ENCODE results near the gene MAN2A1. TPM values are rescaled to one million over a fixed set of nuclear protein-coding genes. Genes with fewer than 3 reads are reported as not detected.
"Not testable (repeated sequence)": the region's sequence is repeated elsewhere in the genome, so short reads cannot be mapped to it uniquely, and the experiment has no call there.

MAN2A1 gene
- polyA plus RNA-seq, 10 donors: 36.2 to 52.2 (median 44.4) TPM

DNA sequence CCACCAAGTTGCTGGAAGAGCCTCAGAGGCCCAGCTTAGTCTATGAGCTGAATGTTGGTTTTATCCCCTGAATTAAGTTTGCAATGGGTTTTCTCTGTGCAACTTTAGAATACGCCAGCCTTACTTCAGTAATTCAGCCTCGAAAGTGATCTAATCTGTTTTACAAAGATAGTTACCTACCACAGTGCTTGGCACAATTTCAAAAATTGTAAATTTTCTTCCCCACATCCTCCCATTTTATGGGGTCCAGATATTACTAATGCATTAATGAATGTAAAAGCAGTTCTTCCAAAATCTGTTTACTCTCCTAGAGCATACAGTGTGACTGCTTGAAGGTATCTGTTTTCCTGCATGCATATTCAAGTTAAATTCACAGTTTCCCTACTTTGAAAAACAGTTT lies 172.6 kb downstream of the MAN2A1 start:
- DNase-seq: no peak

DNA sequence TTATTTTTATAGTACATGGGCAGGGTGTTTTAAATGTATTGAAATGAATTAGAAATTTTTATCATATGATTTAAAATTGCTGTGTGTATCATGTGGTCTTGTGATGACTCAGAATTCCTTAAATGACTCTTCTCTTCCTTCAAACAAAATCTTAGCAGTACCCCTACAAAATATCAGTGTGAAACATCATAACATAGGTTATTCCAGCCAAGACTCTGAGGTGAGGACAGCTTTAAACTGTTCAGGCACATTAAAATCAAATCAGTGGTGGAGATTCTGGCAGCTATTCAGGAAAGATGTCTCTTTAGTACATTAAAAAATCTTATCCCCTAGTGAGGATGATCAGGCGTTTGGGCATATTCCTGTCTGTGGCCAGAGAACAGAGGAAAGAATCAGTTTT lies 174.0 kb downstream of the MAN2A1 start:
- peak; percentile 40 to 76 (median 42) for DNase-seq

DNA sequence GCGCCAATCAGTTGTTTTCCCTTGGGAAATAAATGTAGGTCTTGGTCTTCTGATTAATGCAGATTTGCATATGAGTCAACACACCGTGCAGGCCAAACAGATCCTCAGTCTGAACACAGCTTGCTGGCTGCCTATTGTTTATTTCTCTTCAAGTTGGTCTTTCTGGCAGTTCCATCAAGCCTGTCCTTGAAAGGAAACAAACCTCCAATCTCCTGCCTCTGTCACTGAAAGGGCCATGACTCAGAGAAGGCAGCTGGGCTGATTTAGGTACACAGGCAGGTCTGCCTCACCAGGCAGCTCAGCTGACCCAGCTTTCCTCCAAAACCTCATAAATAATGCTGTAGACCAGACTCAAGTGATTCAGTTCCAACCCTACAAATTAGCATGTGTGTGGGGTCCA lies 175.9 kb downstream of the MAN2A1 start:
- DNase-seq: peak in 1 of 3 donors; percentile 79

DNA sequence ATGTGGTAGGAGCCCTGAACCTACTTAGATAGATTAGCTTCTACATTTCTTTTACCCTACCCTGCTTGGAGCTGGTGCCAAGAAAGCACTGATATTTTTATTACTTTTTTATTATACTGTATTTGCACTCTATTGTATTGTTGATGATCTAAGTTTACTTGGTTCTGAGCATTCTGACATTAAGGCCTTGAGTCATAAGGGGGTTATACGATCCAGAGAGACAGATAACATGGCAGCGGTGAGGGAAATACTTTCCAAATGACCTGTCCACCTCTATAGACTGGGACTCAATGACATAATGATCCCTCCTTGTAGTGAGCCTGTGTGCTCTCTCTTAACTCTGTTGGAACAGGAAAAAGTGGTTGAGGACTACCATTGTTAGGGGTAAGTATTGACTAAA lies 176.3 kb downstream of the MAN2A1 start:
- DNase-seq: peak in 1 of 3 donors; percentile 17

DNA sequence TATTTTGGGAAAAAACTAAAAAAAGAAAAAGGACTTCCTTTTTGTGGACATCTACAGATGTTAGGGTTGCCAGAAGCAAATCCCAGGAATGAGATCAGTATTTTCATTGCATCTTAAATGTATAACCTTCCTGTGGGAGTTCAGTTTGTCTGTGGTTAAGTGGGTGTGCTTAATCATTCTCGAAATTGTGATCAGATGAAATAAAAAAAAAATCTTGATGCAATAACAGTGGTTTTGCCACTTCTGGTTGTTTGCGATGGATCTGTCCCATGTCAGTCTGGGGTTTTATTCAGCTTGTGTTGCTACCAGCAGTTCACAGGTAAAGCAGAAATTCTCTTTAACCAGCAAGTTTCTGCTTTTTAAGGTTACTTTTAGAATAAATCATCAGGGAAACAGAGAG lies 179.0 kb downstream of the MAN2A1 start:
- peak in 1 of 3 donors; percentile 12 for DNase-seq

DNA sequence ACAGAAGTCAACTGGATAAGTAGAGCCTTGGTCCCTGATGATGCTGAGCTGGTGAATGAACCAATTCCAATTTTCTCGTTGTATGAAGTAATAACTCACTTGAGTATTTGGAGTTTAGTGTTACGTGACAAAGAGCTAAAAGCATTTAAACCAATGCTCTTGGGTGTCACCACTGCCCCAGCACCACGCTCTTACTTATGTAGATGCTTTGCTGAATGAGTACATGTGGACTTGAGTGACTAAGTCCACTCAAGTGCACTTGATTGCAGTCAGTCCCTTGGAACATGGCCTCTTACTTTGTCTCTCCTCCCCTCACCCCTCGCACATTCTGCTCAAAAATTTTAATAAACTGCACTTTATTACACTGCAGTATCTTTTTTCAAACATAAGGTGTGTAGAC lies 184.0 kb downstream of the MAN2A1 start:
- no peak for DNase-seq

DNA sequence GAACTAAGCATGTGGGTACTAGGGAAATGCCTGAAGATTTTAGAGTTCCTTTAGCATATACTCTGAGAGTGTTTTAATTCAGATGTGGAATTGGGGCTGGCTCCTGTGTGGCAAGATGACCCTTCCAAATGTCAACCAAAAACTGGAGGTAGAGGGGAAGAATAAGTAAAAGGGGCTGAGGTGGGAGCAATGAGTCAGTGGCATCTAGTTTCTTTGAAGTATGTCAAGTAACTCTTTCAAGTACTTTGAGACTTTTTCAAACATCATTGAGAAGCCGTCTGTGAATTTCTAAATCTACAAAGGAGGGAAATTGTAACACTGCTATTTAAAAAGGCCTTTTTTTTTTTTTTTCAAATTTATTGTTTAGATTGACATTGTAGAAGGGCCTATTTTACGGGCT lies 184.4 kb downstream of the MAN2A1 start:
- DNase-seq: no peak

DNA sequence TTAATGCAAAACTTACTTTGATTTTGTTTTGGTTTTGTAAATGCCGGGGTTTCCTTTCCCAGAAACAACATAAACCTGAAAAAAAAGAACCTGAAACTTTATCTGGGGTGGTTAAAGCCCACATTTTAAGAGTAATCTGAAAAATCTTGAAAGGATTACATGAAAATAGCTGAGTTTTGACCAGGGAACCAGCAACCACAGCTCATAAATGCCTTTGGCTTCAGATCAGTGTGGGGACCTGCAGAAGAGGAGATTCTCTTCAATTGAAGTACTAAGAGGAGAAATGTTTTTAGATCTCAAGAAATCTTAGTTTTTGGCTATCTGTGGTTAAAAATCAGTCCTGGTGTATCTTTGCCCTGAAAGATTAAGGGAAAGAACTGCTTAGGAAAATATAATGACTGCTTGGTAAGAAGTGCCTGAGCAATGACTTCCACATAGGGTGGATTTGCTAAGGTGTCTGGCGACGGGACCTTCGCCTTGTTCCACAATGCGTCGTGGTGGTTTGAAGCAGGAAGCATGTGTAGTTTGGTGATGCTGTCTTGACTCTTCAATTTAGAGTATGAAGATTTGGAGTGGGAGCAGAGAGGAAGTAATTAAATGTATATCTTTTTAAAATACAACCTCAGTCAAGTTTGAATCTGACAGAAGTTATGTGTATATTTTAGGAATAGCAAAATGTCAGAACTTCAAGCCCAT lies 186.5 kb downstream of the MAN2A1 start:
- DNase-seq: no peak

DNA sequence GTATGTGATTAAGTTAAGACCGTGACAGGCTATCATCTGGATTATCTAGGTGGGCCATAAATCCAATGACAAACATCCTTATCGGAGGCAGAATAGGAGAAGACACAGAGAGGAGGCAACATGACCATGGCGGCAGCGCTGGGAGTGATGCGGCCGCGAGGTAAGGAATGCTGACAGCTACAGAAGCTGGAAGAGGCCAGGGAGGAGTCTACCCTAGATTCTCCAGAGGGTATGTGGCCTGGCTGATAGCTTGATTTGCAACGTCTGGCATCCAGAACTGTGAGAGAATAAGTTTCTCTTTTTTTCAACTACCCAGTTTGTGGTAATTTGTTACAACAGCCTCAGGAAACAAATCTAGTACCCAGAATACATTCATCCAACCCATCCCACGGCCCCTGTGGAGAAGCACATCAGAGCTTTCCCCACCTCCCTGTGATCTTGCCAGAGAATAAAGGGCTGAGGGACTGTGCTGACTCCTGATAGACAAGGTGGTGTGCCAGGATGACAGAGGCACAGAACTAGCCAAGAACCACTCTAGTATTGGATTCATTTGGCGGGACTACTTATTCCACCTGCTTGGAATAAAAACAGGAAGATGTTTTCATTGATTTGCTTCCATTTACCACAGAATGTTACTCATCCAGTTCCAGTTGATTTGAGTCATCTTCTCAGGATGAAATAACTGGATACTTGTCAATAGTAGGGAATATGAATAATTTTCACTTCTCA lies 187.4 kb downstream of the MAN2A1 start:
- DNase-seq: peak in 1 of 3 donors; percentile 24

DNA sequence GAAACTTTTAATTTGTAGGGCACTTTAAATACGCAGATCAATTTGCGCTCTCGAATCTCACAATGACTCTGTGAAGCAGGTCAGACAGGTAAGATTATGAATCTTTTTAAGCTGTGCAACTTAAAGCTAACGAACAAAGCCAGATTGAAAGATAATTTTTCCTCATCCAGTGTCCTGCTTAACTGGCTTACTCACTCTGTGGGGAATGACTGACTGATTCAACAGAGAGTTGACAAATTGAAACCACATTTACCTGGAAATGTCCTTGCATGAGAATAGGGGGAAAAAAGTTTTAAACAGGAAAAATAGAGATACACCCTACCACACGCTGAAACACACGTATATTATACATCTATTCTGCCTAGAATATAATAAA lies 187.9 kb downstream of the MAN2A1 start:
- DNase-seq: no peak

DNA sequence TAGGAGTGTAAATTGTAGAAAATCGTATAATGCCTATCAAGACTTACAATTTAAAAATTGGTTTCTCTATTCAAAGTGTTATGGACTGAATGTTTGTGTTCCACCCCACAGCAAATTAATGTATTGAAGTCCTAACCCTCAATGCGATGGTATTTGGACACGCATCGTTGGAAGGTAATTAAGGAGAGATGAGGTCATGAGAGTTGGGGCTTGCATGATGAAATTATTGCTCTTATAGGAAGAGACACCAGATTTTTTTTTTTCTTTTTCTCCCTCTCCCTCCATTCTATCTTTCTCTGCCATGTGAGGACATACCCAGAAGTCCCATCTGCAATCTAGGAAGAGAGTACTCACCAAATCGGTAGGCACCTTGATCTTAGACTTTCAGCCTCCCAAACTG lies 189.2 kb downstream of the MAN2A1 start:
- DNase-seq: no peak

DNA sequence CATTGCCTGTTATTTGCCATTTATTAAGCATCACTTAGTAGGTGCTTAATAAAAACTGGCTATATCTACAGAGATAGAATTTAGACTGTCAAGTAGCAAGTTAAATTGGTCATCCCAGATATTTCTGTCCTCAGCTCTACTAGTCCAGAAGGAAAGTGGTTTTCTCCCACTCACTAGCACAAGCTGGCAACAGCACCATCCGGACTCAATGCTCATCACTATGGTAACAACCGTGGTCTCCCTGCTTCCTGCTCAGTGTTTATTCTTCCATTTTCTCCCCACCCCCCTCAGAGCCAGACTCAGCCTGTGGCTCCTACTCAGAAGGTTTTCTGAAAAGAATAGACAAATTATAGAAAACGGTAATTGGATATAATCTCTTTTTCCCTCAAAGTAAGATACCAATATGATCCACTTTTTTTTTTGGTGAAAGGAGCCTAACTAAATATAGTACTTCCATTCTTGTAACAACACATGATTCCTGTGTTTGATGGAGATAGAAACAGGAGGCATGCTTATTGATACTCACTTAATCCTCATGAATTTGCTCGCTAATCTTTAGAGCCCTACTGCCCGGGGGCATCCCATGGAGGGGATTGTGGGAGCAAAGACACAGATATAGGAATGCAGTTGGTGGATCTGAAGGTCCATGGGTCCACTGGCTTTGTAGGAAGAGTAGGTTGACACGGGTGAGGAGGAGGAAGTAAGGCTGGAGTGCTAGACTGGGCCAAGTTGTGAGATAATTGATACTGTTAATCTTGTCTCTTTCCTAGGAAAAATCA lies 191.4 kb downstream of the MAN2A1 start:
- DNase-seq: no peak

DNA sequence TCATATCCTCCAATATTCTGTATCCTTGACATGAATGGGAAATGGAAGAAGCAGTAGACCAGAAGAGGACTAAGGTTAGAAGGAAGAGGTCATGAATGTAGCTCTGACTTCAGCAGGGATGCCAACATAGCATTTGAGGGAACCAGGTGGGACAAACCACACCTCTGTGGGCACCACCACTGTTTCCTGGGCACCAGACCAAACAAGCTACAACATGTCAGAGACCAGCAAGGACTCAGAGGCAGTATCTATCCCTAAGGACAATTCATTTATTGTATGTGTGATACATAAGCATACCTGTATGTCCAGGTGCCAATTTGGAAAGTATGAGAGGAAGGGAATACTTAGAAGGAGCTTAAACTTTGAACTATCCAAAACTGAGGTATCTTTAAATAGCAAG lies 192.8 kb downstream of the MAN2A1 start:
- no peak for DNase-seq

DNA sequence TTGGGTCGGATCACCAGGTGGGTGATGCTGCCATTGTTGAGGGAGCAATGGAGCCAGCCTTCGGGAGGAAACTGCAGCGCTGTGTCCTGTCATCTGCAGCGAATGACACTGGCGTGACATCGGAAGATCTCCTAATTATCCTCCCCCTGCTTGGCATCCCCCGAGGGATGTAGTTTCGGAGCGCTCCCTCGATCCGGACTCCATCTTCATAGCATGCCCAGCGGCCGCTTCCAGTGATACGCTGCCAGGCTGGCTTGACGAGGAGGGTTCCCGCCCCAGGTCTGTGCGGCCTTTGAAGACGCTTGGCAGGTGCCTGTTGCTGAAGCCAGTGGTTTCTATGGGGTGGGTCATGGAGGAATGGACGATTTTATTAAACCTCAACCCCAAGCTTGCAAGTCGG lies 194.9 kb downstream of the MAN2A1 start:
- no peak for DNase-seq

DNA sequence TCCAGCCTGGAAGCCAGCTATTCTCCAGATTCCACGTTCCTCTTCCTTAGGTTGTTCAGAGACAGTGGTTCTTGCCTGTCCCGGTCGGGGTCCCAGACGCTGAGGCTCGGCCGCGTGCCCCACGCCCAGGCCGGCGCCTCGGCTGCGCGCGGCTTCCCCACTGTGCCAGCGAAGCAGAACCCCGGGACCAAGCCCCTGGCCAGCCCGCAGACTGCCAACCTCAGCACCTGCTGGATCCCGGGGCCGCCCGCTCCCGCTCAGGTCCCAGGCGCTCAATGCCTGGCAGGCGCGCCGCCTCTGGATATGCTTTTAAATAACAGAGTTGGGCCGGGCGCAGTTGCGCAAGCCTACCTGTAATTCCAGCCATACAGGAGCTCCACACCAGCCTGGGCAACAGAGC lies 195.5 kb downstream of the MAN2A1 start:
- no peak for DNase-seq

DNA sequence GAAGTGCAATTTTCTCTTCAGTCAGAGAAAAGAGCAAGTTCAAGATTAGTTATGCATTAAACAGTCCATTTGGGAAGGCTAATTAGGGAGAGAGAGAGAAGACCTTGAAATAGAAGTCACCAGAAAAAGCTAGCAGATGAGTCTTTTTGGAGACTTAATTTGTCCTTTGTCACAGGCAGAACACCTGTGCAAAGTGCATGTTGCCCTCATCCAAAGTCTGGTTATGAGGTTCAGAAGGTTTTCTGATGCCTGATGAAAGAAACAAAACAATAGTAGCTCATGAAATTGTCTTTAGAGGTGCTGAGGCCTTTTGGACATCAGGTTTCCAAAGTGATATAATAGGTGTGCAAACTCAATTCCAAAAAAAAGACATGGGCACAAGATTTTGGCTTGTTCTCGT lies 199.3 kb downstream of the MAN2A1 start:
- DNase-seq: no peak

DNA sequence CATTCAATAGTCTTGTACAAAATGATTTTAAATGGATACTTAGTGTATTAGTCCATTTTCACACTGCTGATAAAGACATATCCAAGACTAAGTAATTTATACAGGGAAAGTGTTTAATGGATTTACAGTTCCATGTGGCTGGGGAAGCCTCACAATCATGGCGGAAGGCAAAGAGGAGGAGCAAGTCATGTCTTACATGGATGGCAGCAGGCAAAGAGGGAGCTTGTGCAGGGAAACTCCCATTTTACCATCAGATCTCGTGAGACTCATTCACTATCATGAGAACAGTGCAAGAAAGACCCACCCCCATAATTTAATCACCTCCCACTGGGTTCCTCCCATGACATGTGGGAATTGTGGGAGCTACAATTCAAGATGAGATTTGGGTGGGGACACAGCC lies 203.5 kb downstream of the MAN2A1 start:
- not testable (repeated sequence) for DNase-seq

DNA sequence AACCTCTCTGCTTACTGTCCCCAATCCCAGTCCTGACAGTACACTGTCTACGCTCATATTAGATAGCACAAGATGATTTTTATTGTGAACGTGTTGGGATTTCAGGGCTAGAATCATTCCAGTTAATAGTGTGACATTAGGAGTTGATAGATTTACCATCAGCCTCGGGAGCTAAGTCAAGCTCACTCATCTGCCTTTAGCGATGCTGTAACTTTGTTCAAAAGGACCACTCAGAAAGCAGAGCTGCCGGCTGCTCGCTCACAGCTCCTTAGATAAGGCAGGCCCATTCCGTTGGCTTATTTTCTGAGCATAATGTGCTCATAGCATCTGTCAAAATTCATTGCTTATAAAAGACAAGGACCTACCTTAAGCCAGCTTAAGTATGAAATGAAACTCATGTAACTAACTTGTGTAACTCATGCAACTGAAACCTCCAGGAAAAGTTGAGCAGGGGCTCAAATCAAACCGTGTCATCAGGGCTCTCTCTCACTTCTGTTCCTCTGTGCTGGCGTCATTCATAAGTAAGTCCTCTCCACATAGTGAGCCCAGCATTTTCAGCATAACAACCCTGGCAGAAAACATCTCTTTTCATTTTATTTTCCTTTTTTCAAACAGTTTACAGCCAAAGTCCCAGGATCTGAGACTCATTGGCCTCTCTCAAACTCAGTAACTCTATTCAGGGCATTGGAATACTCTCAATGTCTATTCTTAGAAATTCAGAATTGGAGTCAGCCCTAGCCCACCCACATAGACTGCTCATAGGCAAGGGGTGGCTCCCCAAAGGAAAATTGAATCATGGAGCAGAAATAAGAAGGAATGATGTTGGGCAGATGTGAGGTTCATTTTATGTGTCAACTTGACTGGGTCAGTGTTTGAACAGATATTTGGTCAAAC lies 208.8 kb downstream of the MAN2A1 start:
- no peak for DNase-seq

DNA sequence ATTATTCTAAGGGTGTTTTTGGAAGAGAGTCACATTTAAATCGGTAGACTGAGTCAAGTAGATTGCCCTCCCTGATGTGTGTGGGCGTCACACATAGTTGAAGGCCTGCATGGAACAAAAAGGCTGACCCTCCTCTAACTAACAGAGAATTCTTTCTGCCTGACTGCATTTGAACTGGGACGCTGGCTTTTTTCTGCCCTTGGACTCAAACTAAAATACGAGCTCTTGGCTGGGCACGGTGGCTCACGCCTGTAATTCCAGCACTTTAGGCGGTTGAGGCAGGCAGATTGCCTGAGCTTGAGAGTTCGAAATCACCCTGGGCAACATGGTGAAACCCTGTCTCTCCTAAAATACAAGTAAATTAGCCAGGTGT lies 209.4 kb downstream of the MAN2A1 start:
- DNase-seq: no peak

DNA sequence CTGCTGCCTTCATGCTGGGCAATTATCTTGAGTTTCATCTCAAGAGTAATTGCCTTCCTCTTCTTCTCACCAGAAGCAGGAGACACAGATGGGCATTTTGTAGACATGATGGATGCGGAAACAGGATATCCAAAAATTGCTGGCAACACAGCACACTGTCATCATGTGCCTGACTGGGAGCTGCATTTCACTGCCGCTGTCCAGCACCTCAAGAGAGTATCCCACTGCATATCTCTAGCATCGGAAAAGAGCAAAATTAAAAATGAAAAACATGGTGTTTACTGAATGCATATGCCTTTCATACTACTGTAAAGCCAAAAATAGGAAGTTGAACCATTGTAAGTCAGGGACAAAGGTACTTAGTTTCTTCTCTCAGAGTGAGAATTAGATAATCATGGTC lies 210.7 kb downstream of the MAN2A1 start:
- DNase-seq: no peak

DNA sequence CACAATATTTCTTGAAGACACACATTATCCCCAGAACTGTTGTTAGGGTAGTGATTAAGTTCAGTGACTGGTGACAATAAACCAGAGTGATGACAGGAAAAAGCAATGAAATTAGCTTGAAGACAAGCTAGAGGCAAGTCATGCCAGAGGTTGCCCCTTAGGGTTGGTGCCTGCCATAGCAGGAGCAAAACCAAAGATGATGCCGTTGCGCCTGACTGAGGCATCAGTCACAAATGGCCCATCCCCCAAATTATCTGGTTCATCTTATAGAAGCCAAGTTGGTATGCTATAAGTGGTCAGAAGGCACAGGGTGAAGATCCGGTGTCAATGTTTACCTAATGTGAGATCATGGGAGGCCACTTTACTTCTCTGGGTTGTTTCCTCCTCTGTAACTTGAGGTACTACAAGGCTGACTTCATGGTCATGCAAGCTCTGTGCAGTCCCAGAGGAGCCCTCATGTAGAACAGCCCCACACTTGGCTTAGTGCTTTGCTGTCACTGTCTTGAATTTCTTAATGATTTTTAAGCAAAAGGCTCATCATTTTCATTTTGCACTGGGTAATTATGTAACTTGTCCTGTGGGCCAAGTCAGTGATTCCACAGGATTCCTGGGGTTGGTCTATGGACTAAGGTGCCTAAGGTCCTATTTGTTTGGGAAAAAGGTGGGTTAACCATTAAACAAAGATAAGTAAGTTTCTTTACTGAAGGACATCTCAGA lies 211.3 kb downstream of the MAN2A1 start:
- DNase-seq: no peak
